Measurements from ENCODE around the gene WIPF1.

The WIPF1 gene

GRCh38 chr2:174546519-174547506 is 50.8 kb downstream of the WIPF1 start:
- TF ChIP-seq CTCF (IDR thresholded peaks at IDR 0.05; ENCODE audit: borderline replicate concordance, insufficient read depth, low read depth, low read length): peak; percentile 55
- H3K4me3 ChIP-seq (ENCODE audit: low read depth, low read length): no peak overlapping the region

GRCh38 chr2:174545240-174545639 is 52.4 kb downstream of the WIPF1 start:
- TF ChIP-seq CTCF (IDR thresholded peaks at IDR 0.05; ENCODE audit: borderline replicate concordance, insufficient read depth, low read depth, low read length): no peak
- no peak overlapping the region for H3K4me3 ChIP-seq (ENCODE audit: low read depth, low read length)

- no peak overlapping the region for H3K4me3 ChIP-seq (ENCODE audit: low read depth, low read length)
- TF ChIP-seq CTCF (IDR thresholded peaks at IDR 0.05; ENCODE audit: borderline replicate concordance, insufficient read depth, low read depth, low read length): no peak
Observed at GRCh38 chr2:174544802-174545201, 52.8 kb downstream of the WIPF1 start.

GRCh38 chr2:174544156-174544555 is 53.4 kb downstream of the WIPF1 start:
- TF ChIP-seq CTCF (IDR thresholded peaks at IDR 0.05; ENCODE audit: borderline replicate concordance, insufficient read depth, low read depth, low read length): no peak
- H3K4me3 ChIP-seq (ENCODE audit: low read depth, low read length): no peak overlapping the region

GRCh38 chr2:174540893-174541292 is 56.7 kb downstream of the WIPF1 start:
- no peak for TF ChIP-seq CTCF (IDR thresholded peaks at IDR 0.05; ENCODE audit: borderline replicate concordance, insufficient read depth, low read depth, low read length)
- no peak overlapping the region for H3K4me3 ChIP-seq (ENCODE audit: low read depth, low read length)

- no peak overlapping the region for H3K4me3 ChIP-seq (ENCODE audit: low read depth, low read length)
- no peak for TF ChIP-seq CTCF (IDR thresholded peaks at IDR 0.05; ENCODE audit: borderline replicate concordance, insufficient read depth, low read depth, low read length)
Observed at GRCh38 chr2:174535757-174536703, 61.6 kb downstream of the WIPF1 start.
